GM23248 (cell line): Measurements from ENCODE around the gene AOX1. TPM values are rescaled to one million over a fixed set of nuclear protein-coding genes. Genes with fewer than 3 reads are reported as not detected.

Experiments used
- DNase-seq: peaks from one replicate; pipeline ENCODE4 v3.0.0-alpha.2; 2015
- H2AFZ ChIP-seq: fragments of 200-600 bp; sonication (generic); 2 replicates; pipeline ENCODE4 v1.6.1; 2016; ENCODE audit warnings: antibody characterized with exemption
- H3F3A ChIP-seq: fragments of 200-600 bp; sonication (generic); 2 replicates; pipeline ENCODE4 v1.6.1; 2016; ENCODE audit warnings: mild to moderate bottlenecking, antibody characterized with exemption, mixed run types; ENCODE audit not compliant: insufficient read depth
- H3K27ac ChIP-seq: fragments of 200-600 bp; sonication (generic); 2 replicates; pipeline ENCODE4 v1.5.1; 2016; ENCODE audit warnings: mild to moderate bottlenecking
- H3K27me3 ChIP-seq: fragments of 200-600 bp; sonication (generic); replicated peaks from 2 replicates; pipeline ENCODE4 v1.6.1; 2016; ENCODE audit warnings: mild to moderate bottlenecking; ENCODE audit not compliant: insufficient read depth
- H3K36me3 ChIP-seq: fragments of 200-600 bp; sonication (generic); 2 replicates; pipeline ENCODE4 v1.6.1; 2016; ENCODE audit warnings: low read depth, mild to moderate bottlenecking
- H3K4me1 ChIP-seq: fragments of 200-600 bp; sonication (generic); 2 replicates; pipeline ENCODE4 v1.6.1; 2016; ENCODE audit warnings: mild to moderate bottlenecking; ENCODE audit not compliant: insufficient read depth
- H3K4me2 ChIP-seq: fragments of 200-600 bp; sonication (generic); one replicate; pipeline ENCODE4 v1.6.1; 2016; ENCODE audit warnings: mild to moderate bottlenecking; ENCODE audit not compliant: unreplicated experiment
- H3K4me3 ChIP-seq: fragments of 200-600 bp; sonication (generic); 2 replicates; pipeline ENCODE4 v1.5.1; 2016; ENCODE audit warnings: mild to moderate bottlenecking
- H3K79me2 ChIP-seq: fragments of 200-600 bp; sonication (generic); 2 replicates; pipeline ENCODE4 v1.6.1; 2016; ENCODE audit warnings: mild to moderate bottlenecking; ENCODE audit not compliant: insufficient read depth
- H3K9ac ChIP-seq: fragments of 200-600 bp; sonication (generic); 2 replicates; pipeline ENCODE4 v1.6.1; 2016; ENCODE audit warnings: mild to moderate bottlenecking
- H3K9me2 ChIP-seq: fragments of 200-600 bp; sonication (generic); 2 replicates; pipeline ENCODE4 v1.6.1; 2016; ENCODE audit warnings: mixed run types, mild to moderate bottlenecking, moderate library complexity; ENCODE audit not compliant: insufficient read depth
- H3K9me3 ChIP-seq: fragments of 200-600 bp; sonication (generic); one replicate; pipeline ENCODE4 v1.6.1; 2017; ENCODE audit warnings: low read depth
- H4K20me1 ChIP-seq: fragments of 200-600 bp; sonication (generic); 2 replicates; pipeline ENCODE4 v1.6.0; 2016; ENCODE audit not compliant: insufficient read depth
- EZH2 ChIP-seq: fragments of 200-600 bp; sonication (generic); IDR thresholded peaks from 2 replicates; pipeline ENCODE4 v1.6.1; 2018; ENCODE audit warnings: antibody characterized with exemption, mild to moderate bottlenecking; ENCODE audit not compliant: insufficient read depth, poor library complexity, severe bottlenecking
- EZH2phosphoT487 ChIP-seq: fragments of 200-600 bp; sonication (generic); IDR thresholded peaks from 2 replicates; pipeline ENCODE4 v1.6.1; 2018; ENCODE audit warnings: antibody characterized with exemption, moderate library complexity, mild to moderate bottlenecking, low read depth; ENCODE audit not compliant: insufficient read depth
- WGBS, 2 experiments: methylation state at CpG; one replicate each; pipeline ENCODE4 v1.1.6; 2015 to 2017; ENCODE audit warnings: low lambda C conversion rate in 2 of 2, low coverage in 1 of 2; ENCODE audit errors: missing lambda C conversion rate in 2 of 2; 5-methylcytosine and 5-hydroxymethylcytosine counted together
- in situ Hi-C: fragments of 300-500 bp; cut with MboI; formaldehyde crosslinking; loops from 2 replicates; pipeline ENCODE4 v1.15.0; 2020
- polyA plus RNA-seq: library from polyadenylated mRNA; unstranded; fragments of >200 nt; fragmentation: Nextera tagmentation; extraction: Ambion mirVana; gene quantifications from 2 replicates; pipeline ENCODE4 v1.2.1, GENCODE V29; 2016
- total RNA-seq: library from RNA; depleted of rRNA; stranded (reverse); fragments of >200 nt; shearing (Covaris generic); gene quantifications from 2 replicates; pipeline ENCODE4 v1.2.3, GENCODE V29; 2014

AOX1 gene
- total and polyA plus RNA-seq, 2 experiments from 2014 or later: 18.9 to 46.0 TPM

- no peaks in the 10 kb centered on the region for H4K20me1 ChIP-seq
- peaks cover 7% of the 10 kb centered on the region; the same call in 1 of the 2 replicates for H3F3A ChIP-seq
- in situ Hi-C loops: no loop called here
- no peak overlapping the region for H3K4me2 ChIP-seq
- no peak for TF ChIP-seq EZH2
- no peak for TF ChIP-seq EZH2phosphoT487
- H2AFZ ChIP-seq: no peak overlapping the region
- H3K4me3 ChIP-seq: no peak overlapping the region
- H3K4me1 ChIP-seq: peaks cover 19% of the 10 kb centered on the region
- no peak overlapping the region for H3K9ac ChIP-seq
- H3K27ac ChIP-seq: no peak overlapping the region
- H3K9me2 ChIP-seq: no peaks in the 10 kb centered on the region
- no peaks in the 10 kb centered on the region for H3K9me3 ChIP-seq
- WGBS, 2 experiments: 96 to 98% methylated on average over 3 of the region's 3 CpGs
- H3K36me3 ChIP-seq: no peaks in the 10 kb centered on the region; the same call in 1 of the 2 replicates
- no peaks in the 10 kb centered on the region for H3K27me3 ChIP-seq
- DNase-seq: no peak
- H3K79me2 ChIP-seq: no peaks in the 10 kb centered on the region
These were observed 69.0 kb downstream of the AOX1 start for GRCh38 chr2:200654823-200655222.

- H3K4me2 ChIP-seq: no peak overlapping the region
- no peak overlapping the region for H3K27ac ChIP-seq
- H3K9me2 ChIP-seq: no peaks in the 10 kb centered on the region
- H3K79me2 ChIP-seq: no peaks in the 10 kb centered on the region
- H3K4me3 ChIP-seq: no peak overlapping the region
- H3F3A ChIP-seq: peaks cover 7% of the 10 kb centered on the region; the same call in 1 of the 2 replicates
- no peaks in the 10 kb centered on the region for H3K27me3 ChIP-seq
- H2AFZ ChIP-seq: no peak overlapping the region
- no peaks in the 10 kb centered on the region for H3K9me3 ChIP-seq
- no peak overlapping the region for H3K9ac ChIP-seq
- no peaks in the 10 kb centered on the region for H4K20me1 ChIP-seq
- WGBS, 2 experiments: 57 to 69% methylated on average over 3 of the region's 3 CpGs
- peaks cover 11% of the 10 kb centered on the region; the same call in 1 of the 2 replicates for H3K4me1 ChIP-seq
- peak; percentile 10 for DNase-seq
- no peaks in the 10 kb centered on the region; the same call in 1 of the 2 replicates for H3K36me3 ChIP-seq
- TF ChIP-seq EZH2 (no peak), EZH2phosphoT487 (no peak)
- in situ Hi-C loops: no loop called here
These were observed 70.2 kb downstream of the AOX1 start for GRCh38 chr2:200655918-200656580.

GRCh38 chr2:200658278-200658864 lies 72.6 kb downstream of the AOX1 start:
- Histone ChIP-seq H3K4me2 (no peak overlapping the region), H3K4me1 (peaks cover 23% of the 10 kb centered on the region), H3K36me3 (no peaks in the 10 kb centered on the region), H2AFZ (no peak overlapping the region), H3K9ac (no peak overlapping the region), H3K4me3 (no peak overlapping the region), H3K9me2 (no peaks in the 10 kb centered on the region), H3K27me3 (no peaks in the 10 kb centered on the region), H4K20me1 (no peaks in the 10 kb centered on the region), H3K79me2 (no peaks in the 10 kb centered on the region), H3K9me3 (no peaks in the 10 kb centered on the region), H3F3A (peaks cover 7% of the 10 kb centered on the region; the same call in 1 of the 2 replicates), H3K27ac (no peak overlapping the region)
- 93 to 97% methylated on average over 5 of the region's 5 CpGs for WGBS, 2 experiments
- in situ Hi-C loops: no loop called here
- TF ChIP-seq EZH2 (no peak), EZH2phosphoT487 (no peak)
- no peak for DNase-seq

- Histone ChIP-seq H3K4me1 (peaks cover 23% of the 10 kb centered on the region), H4K20me1 (no peaks in the 10 kb centered on the region), H3K9ac (no peak overlapping the region), H3K9me2 (no peaks in the 10 kb centered on the region), H3K79me2 (no peaks in the 10 kb centered on the region), H3K4me2 (no peak overlapping the region), H2AFZ (no peak overlapping the region), H3K4me3 (no peak overlapping the region), H3K36me3 (no peaks in the 10 kb centered on the region), H3K27me3 (no peaks in the 10 kb centered on the region), H3K27ac (no peak overlapping the region), H3F3A (peaks cover 7% of the 10 kb centered on the region; the same call in 1 of the 2 replicates), H3K9me3 (no peaks in the 10 kb centered on the region)
- WGBS, 2 experiments: 85 to 87% methylated on average over 4 of the region's 4 CpGs
- DNase-seq: no peak
- no peak for TF ChIP-seq EZH2phosphoT487
- in situ Hi-C loops: no loop called here
These were observed 73.6 kb downstream of the AOX1 start for GRCh38 chr2:200659410-200659809.
